K562 (cell line): ENCODE results near the gene CLEC19A. TPM values are rescaled to one million over a fixed set of nuclear protein-coding genes. Genes with fewer than 3 reads are reported as not detected.

ENCODE experiments used
- ATAC-seq: fragments of 200-7000 bp; cut with Tn5 transposase; 3 replicates; pipeline ENCODE4 v1.9.1; 2020; ENCODE audit warnings: moderate library complexity
- BruUV-seq: library from RNA; stranded (reverse); fragments of 400-500 nt; replicated peaks from 2 replicates; lab custom pipeline; 2021; lab: Mats Ljungman, UMichigan
- CTCF ChIA-PET: fragments of 300-600 bp; formaldehyde crosslinking; extraction: SDS; loops from one replicate; lab custom pipeline; 2021; ENCODE audit warnings: low intra/inter-chr PET ratio; lab: Yijun Ruan, JAX
- POLR2A ChIA-PET: fragments of 300-600, 350-650 bp; sonication (Branson Sonifier 250); formaldehyde crosslinking; extraction: SDS; loops from one replicate; lab custom pipeline; 2021; ENCODE audit warnings: antibody characterized with exemption, inconsistent platforms; lab: Yijun Ruan, JAX
- DNase-seq, 4 experiments: peaks; one replicate each; pipeline versions ENCODE4 v3.0.0 to v3.0.0-alpha.2; 2011 to 2018; ENCODE audit warnings: low spot score in 3 of 4, mixed read lengths in 3 of 4; ENCODE audit errors: extremely low read depth in 1 of 4
- FAIRE-seq: peaks from 2 replicates; lab custom pipeline; 2011; peaks lifted over from hg19 to GRCh38; lab: Jason Lieb, UNC
- H2AFZ ChIP-seq: 2 replicates; pipeline ENCODE4 v1.6.0; 2011; ENCODE audit warnings: low read depth, low read length, control low read depth, inconsistent platforms
- H3K27ac ChIP-seq: fragments of 200-600 bp; 3 replicates; pipeline ENCODE4 v1.8.0; 2011; ENCODE audit warnings: low read depth, mild to moderate bottlenecking, control low read depth, inconsistent platforms, low read length, moderate library complexity, mixed read lengths; ENCODE audit errors: extremely low read depth
- H3K27me3 ChIP-seq, 2 experiments: fragments of 300-600 bp in 1 of 2; 2 replicates in 1 of 2; 3 replicates in 1 of 2; pipeline versions ENCODE4 v1.6.0 to v1.8.0; 2011; ENCODE audit warnings: inconsistent platforms in 2 of 2, low read length in 2 of 2, mild to moderate bottlenecking in 1 of 2, mixed read lengths in 1 of 2, moderate library complexity in 1 of 2; ENCODE audit not compliant: control insufficient read depth in 2 of 2, insufficient read depth in 2 of 2
- H3K36me3 ChIP-seq: fragments of 300-600 bp; 3 replicates; pipeline ENCODE4 v1.8.0; 2011; ENCODE audit warnings: mild to moderate bottlenecking, low read length, inconsistent platforms; ENCODE audit not compliant: control insufficient read depth, insufficient read depth
- H3K4me1 ChIP-seq, 2 experiments: fragments of 200-600 bp in 1 of 2; replicated peaks in 1 of 2; 2 replicates in 1 of 2; 3 replicates in 1 of 2; pipeline versions ENCODE4 v1.5.1 to v1.8.0; 2011; ENCODE audit warnings: inconsistent platforms in 2 of 2, low read length in 2 of 2, mild to moderate bottlenecking in 1 of 2, mixed read lengths in 1 of 2, moderate library complexity in 1 of 2; ENCODE audit not compliant: control insufficient read depth in 2 of 2, insufficient read depth in 2 of 2
- H3K4me2 ChIP-seq: 2 replicates; pipeline ENCODE4 v1.6.1; 2011; ENCODE audit warnings: low read length, control low read depth, inconsistent platforms, mixed read lengths; ENCODE audit not compliant: insufficient read depth
- H3K4me3 ChIP-seq: fragments of 200-600 bp; sonication (generic), shearing (Covaris generic); 2 replicates; pipeline ENCODE4 v1.5.1; 2016; ENCODE audit warnings: control low read depth, inconsistent platforms
- H3K79me2 ChIP-seq: fragments of 200-600 bp; 3 replicates; pipeline ENCODE4 v1.8.0; 2011; ENCODE audit warnings: low read length, inconsistent platforms; ENCODE audit not compliant: control insufficient read depth, insufficient read depth
- H3K9ac ChIP-seq, 2 experiments: 2 replicates each; pipeline versions ENCODE4 v1.6.0 to v1.6.1; 2011; ENCODE audit warnings: low read depth in 2 of 2, low read length in 2 of 2, control low read depth in 1 of 2, inconsistent platforms in 1 of 2, mild to moderate bottlenecking in 1 of 2, mixed read lengths in 1 of 2; ENCODE audit not compliant: insufficient read depth in 1 of 2
- H3K9me1 ChIP-seq: one replicate; pipeline ENCODE4 v1.6.0; 2011; ENCODE audit warnings: inconsistent platforms, mild to moderate bottlenecking, low read length, moderate library complexity; ENCODE audit not compliant: control insufficient read depth, insufficient read depth
- H3K9me3 ChIP-seq: replicated peaks from 2 replicates; pipeline ENCODE4 v1.5.1; 2011; ENCODE audit warnings: low read depth, low read length, inconsistent platforms; ENCODE audit not compliant: control insufficient read depth, insufficient read depth
- H4K20me1 ChIP-seq: replicated peaks from 2 replicates; pipeline ENCODE4 v1.6.1; 2011; ENCODE audit warnings: low read length, inconsistent platforms, mixed read lengths; ENCODE audit not compliant: control insufficient read depth, insufficient read depth
- ARID3A ChIP-seq: IDR thresholded peaks from 2 replicates; pipeline ENCODE4 v1.6.1; 2012; ENCODE audit warnings: low read depth, low read length, improper control_type of control experiment, borderline replicate concordance
- CBX3 ChIP-seq, 2 experiments: IDR thresholded peaks; 1 replicate in 1 of 2; 2 replicates in 1 of 2; pipeline ENCODE4 v1.6.1; 2012; ENCODE audit warnings: inconsistent platforms in 2 of 2, low read length in 2 of 2, borderline replicate concordance in 1 of 2, control low read depth in 1 of 2
- CBX8 ChIP-seq: fragments of 200-600 bp; sonication (generic); IDR thresholded peaks from 2 replicates; pipeline ENCODE4 v1.6.1; 2012; ENCODE audit warnings: borderline replicate concordance, mixed run types, low read depth, mild to moderate bottlenecking, moderate library complexity, mixed read lengths, low read length, control low read depth, inconsistent platforms; ENCODE audit not compliant: poor library complexity, severe bottlenecking; ENCODE audit errors: extremely low read depth
- E2F6 ChIP-seq, 2 experiments: IDR thresholded peaks; 2 replicates each; pipeline ENCODE4 v1.6.1; 2011; ENCODE audit warnings: borderline replicate concordance in 1 of 2, control low read depth in 1 of 2, low read depth in 1 of 2, low read length in 1 of 2, mild to moderate bottlenecking in 1 of 2, mixed read lengths in 1 of 2, moderate library complexity in 1 of 2; ENCODE audit not compliant: insufficient read depth in 1 of 2, insufficient read length in 1 of 2, poor library complexity in 1 of 2, severe bottlenecking in 1 of 2; ENCODE audit errors: extremely low read depth in 1 of 2
- NUFIP1 ChIP-seq: fragments of 450-650 bp; IDR thresholded peaks from 2 replicates; pipeline ENCODE4 v1.6.1; 2018; ENCODE audit not compliant: partially characterized antibody
- TRIM28 ChIP-seq: fragments of 450-650 bp; IDR thresholded peaks from 2 replicates; pipeline ENCODE4 v1.6.1; 2017
- YY1 ChIP-seq, 3 experiments: IDR thresholded peaks; 2 replicates each; pipeline ENCODE4 v1.6.1; 2011; ENCODE audit warnings: low read length in 2 of 3, mild to moderate bottlenecking in 2 of 3, moderate library complexity in 2 of 3, borderline replicate concordance in 1 of 3, control low read depth in 1 of 3, low read depth in 1 of 3; ENCODE audit not compliant: insufficient read depth in 3 of 3, insufficient replicate concordance in 2 of 3, control insufficient read depth in 1 of 3, insufficient read length in 1 of 3; ENCODE audit errors: extremely low read depth in 1 of 3
- ZBTB17 ChIP-seq: fragments of 450-650 bp; formaldehyde crosslinking; IDR thresholded peaks from 2 replicates; pipeline ENCODE4 v1.4.0; 2020; ENCODE audit warnings: mild to moderate bottlenecking
- ZFP30 ChIP-seq: fragments of 250-450 bp; sonication (Bioruptor Pico); IDR thresholded peaks from 2 replicates; pipeline ENCODE4 v1.8.0; 2022; ENCODE audit warnings: moderate library complexity, mild to moderate bottlenecking, inconsistent platforms, borderline replicate concordance
- ZFX ChIP-seq: sonication (generic); formaldehyde crosslinking; IDR thresholded peaks from 2 replicates; pipeline ENCODE4 v1.8.0; 2022; ENCODE audit warnings: mild to moderate bottlenecking, missing genetic modification reagents, moderate library complexity
- ZNF316 ChIP-seq: fragments of 450-650 bp; IDR thresholded peaks from 2 replicates; pipeline ENCODE4 v1.6.1; 2016
- ZNF384 ChIP-seq: IDR thresholded peaks from 2 replicates; pipeline ENCODE4 v1.6.1; 2012; ENCODE audit warnings: low read depth, low read length, improper control_type of control experiment
- WGBS: fragments of 100-300 bp; shearing (Covaris generic); methylation state at CpG from one replicate; pipeline ENCODE4 v1.1.6; 2016; ENCODE audit warnings: low coverage, mixed read lengths; ENCODE audit not compliant: insufficient coverage; ENCODE audit errors: missing lambda C conversion rate; 5-methylcytosine and 5-hydroxymethylcytosine counted together
- in situ Hi-C: fragments of 300-500 bp; cut with MboI; formaldehyde crosslinking; loops from 4 replicates; pipeline ENCODE4 v1.15.0; 2018; ENCODE audit warnings: inconsistent platforms, mixed read lengths
- intact Hi-C: fragments of 100-400 bp; cut with micrococcal nuclease; formaldehyde crosslinking; loops from 2 replicates; pipeline ENCODE4 v1.14.2; 2022
- polyA plus RNA-seq, 8 experiments: library from polyadenylated mRNA; depleted of rRNA in 4 of 8; stranded (reverse) in 5 of 8; unstranded in 3 of 8; fragments of >200 nt; fragmentation: Nextera tagmentation in 2 of 8; fragmentation: Illumina TruSeq in 1 of 8; extraction: Ambion mirVana in 2 of 8; extraction: Trizol in 1 of 8; gene quantifications; 2 replicates each; pipeline versions ENCODE4 v1.2.1 to v1.2.3, GENCODE V29; 2011 to 2014; ENCODE audit warnings: inconsistent platforms in 1 of 8, missing spikeins in 1 of 8
- total RNA-seq, 7 experiments: library from RNA; depleted of rRNA in 6 of 7; stranded (reverse); fragments of >200 nt in 6 of 7; fragmentation: Illumina TruSeq in 2 of 7; extraction: Trizol in 2 of 7; gene quantifications; 2 replicates each; pipeline versions ENCODE4 v1.2.1 to v1.2.3, GENCODE V29; 2011 to 2021; ENCODE audit warnings: low replicate concordance in 1 of 7
- TF ChIP-seq, protein P1 (sequence below), 2 experiments: IDR thresholded peaks; 2 replicates each; pipeline ENCODE4 v1.6.1; 2012; ENCODE audit warnings: improper control_type of control experiment in 2 of 2, low read depth in 2 of 2, low read length in 2 of 2, borderline replicate concordance in 1 of 2

Gene CLEC19A
- total and polyA plus RNA-seq, 9 of the 15 experiments (the other 6 are each of a cell fraction or from before 2014, with no cell fraction given), result not detected

DNA sequence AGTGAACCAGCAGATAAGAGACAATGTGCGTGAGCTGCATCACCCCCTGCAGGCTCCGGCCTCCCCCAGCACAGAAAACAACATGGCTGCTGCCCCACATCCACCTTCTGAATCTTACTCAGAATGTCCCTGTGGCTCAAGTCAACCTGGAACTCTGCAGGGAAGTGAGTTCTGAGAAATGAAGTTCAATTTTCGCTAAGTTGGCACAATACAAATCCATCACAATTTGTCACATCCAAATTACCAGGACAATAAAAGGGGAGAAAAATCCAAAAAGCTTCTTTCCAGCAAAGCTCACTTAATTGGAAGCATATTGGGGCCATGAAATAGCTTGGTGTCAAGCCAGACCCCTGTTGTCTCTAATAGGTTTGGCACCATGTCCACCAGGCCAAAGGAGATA lies 38.1 kb downstream of the CLEC19A start (continued):
- TF ChIP-seq E2F6 (IDR thresholded peaks at IDR 0.05; ENCODE audit: borderline replicate concordance in 1 of 2, extremely low read depth in 1 of 2, insufficient read depth in 1 of 2, insufficient read length in 1 of 2, low read depth in 1 of 2, low read length in 1 of 2, poor library complexity in 1 of 2, severe bottlenecking in 1 of 2) (no peak), YY1 (IDR thresholded peaks at IDR 0.05; ENCODE audit: borderline replicate concordance in 1 of 3, control insufficient read depth in 1 of 3, extremely low read depth in 1 of 3, insufficient read depth in 3 of 3, insufficient read length in 1 of 3, insufficient replicate concordance in 2 of 3, low read depth in 1 of 3, low read length in 2 of 3) (peak in 1 of 3 experiments; percentile 19), ZNF316 (peak; percentile 8; the same call in 1 of the 2 replicates), TRIM28 (no peak)

- no peak overlapping the region for H3K9ac ChIP-seq
- no peak overlapping the region for H3K4me2 ChIP-seq
- ChIA-PET CTCF (no interaction called here), POLR2A (no interaction called here)
- intact Hi-C loops (no loop called here), in situ Hi-C loops (no loop called here)
- DNase-seq (no peak), ATAC-seq (no peak), FAIRE-seq (no peak)
- no TSS peak for BruUV-seq
- no peaks in the 10 kb centered on the region for H3K9me3 ChIP-seq
- no peak overlapping the region for H2AFZ ChIP-seq
- no peaks in the 10 kb centered on the region for H3K79me2 ChIP-seq
- WGBS, result 13% methylated on average over 1 of the region's 1 CpG
- H3K4me1 ChIP-seq, result peaks cover 0 to 10% of the 10 kb centered on the region in 2 experiments; a peak in 3 of 5 replicates
- no peak overlapping the region for H3K27ac ChIP-seq
- peaks cover 2 to 3% of the 10 kb centered on the region in 2 experiments; a peak in 2 of 5 replicates for H3K27me3 ChIP-seq
- no peaks in the 10 kb centered on the region for H3K36me3 ChIP-seq
- no peaks in the 10 kb centered on the region for H3K9me1 ChIP-seq
- H3K4me3 ChIP-seq, result no peak overlapping the region
- no peaks in the 10 kb centered on the region for H4K20me1 ChIP-seq
- TF ChIP-seq ZBTB17 (CRISPR knock-in tag) (no peak), ZNF384 (no peak), CBX8 (no peak), ZFX (no peak), ZFP30 (no peak), CBX3 (IDR thresholded peaks at IDR 0.05; ENCODE audit: borderline replicate concordance in 1 of 2, low read length in 2 of 2) (no peak), ARID3A (no peak), NUFIP1 (no peak)
- TF ChIP-seq, protein P1, sequence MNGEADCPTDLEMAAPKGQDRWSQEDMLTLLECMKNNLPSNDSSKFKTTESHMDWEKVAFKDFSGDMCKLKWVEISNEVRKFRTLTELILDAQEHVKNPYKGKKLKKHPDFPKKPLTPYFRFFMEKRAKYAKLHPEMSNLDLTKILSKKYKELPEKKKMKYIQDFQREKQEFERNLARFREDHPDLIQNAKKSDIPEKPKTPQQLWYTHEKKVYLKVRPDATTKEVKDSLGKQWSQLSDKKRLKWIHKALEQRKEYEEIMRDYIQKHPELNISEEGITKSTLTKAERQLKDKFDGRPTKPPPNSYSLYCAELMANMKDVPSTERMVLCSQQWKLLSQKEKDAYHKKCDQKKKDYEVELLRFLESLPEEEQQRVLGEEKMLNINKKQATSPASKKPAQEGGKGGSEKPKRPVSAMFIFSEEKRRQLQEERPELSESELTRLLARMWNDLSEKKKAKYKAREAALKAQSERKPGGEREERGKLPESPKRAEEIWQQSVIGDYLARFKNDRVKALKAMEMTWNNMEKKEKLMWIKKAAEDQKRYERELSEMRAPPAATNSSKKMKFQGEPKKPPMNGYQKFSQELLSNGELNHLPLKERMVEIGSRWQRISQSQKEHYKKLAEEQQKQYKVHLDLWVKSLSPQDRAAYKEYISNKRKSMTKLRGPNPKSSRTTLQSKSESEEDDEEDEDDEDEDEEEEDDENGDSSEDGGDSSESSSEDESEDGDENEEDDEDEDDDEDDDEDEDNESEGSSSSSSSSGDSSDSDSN (IDR thresholded peaks at IDR 0.05; ENCODE audit: borderline replicate concordance in 1 of 2, low read depth in 2 of 2, low read length in 2 of 2), result no peak
These were observed 42.8 kb downstream of the CLEC19A start for GRCh38 chr16:19328364-19328763.
